K562 (cell line): ENCODE results near the gene ALDH3B2. TPM values are rescaled to one million over a fixed set of nuclear protein-coding genes. Genes with fewer than 3 reads are reported as not detected.
A peak's percentile ranks its signal among the peaks of the same experiment; 100 is the strongest.

Experiments
- BRCA1 ChIP-seq, 2 experiments: fragments of 450-650 bp in 1 of 2; sonication (generic) in 1 of 2; formaldehyde crosslinking in 1 of 2; IDR thresholded peaks; 2 replicates each; pipeline versions ENCODE4 v1.5.0 to v1.6.1; 2017 to 2020; ENCODE audit warnings: mild to moderate bottlenecking in 1 of 2, missing genetic modification reagents in 1 of 2
- CBFA2T3 ChIP-seq: fragments of 450-650 bp; IDR thresholded peaks from 2 replicates; pipeline ENCODE4 v1.6.1; 2017
- CBX5 ChIP-seq: IDR thresholded peaks from 2 replicates; pipeline ENCODE4 v1.6.1; 2014; ENCODE audit warnings: low read depth, borderline replicate concordance
- EHMT2 ChIP-seq: fragments of 450-650 bp; IDR thresholded peaks from 2 replicates; pipeline ENCODE4 v1.6.1; 2018; ENCODE audit warnings: antibody characterized with exemption
- ELK1 ChIP-seq: sonication (generic); formaldehyde crosslinking; IDR thresholded peaks from 2 replicates; pipeline ENCODE4 v1.8.1; 2022; ENCODE audit warnings: missing genetic modification reagents
- FUS ChIP-seq: fragments of 200-400 bp; formaldehyde crosslinking; optimal IDR thresholded peaks from 2 replicates; pipeline ENCODE3; 2017; ENCODE audit warnings: low read depth, low read length
- KLF13 ChIP-seq: fragments of 450-650 bp; IDR thresholded peaks from 2 replicates; pipeline ENCODE4 v1.6.1; 2016; ENCODE audit warnings: missing genetic modification characterization, low read depth, mild to moderate bottlenecking, missing compliant biosample characterization, moderate library complexity, borderline replicate concordance
- MTF1 ChIP-seq: fragments of 250-450 bp; sonication (Bioruptor Pico); IDR thresholded peaks from 2 replicates; pipeline ENCODE4 v1.9.0; 2021; ENCODE audit warnings: moderate library complexity, mild to moderate bottlenecking, inconsistent platforms, borderline replicate concordance
- NR3C1 ChIP-seq: sonication (generic); formaldehyde crosslinking; IDR thresholded peaks from 2 replicates; pipeline ENCODE4 v1.8.1; 2022; ENCODE audit warnings: missing genetic modification reagents
- NUFIP1 ChIP-seq: fragments of 450-650 bp; IDR thresholded peaks from 2 replicates; pipeline ENCODE4 v1.6.1; 2018; ENCODE audit not compliant: partially characterized antibody
- POLR3G ChIP-seq: IDR thresholded peaks from 2 replicates; pipeline ENCODE4 v1.6.1; 2011; ENCODE audit not compliant: insufficient read length, insufficient replicate concordance; ENCODE audit errors: extremely low read depth
- RREB1 ChIP-seq: fragments of 250-450 bp; sonication (Bioruptor Pico); IDR thresholded peaks from 2 replicates; pipeline ENCODE4 v1.4.0; 2020
- SRSF3 ChIP-seq: fragments of 200-400 bp; formaldehyde crosslinking; IDR thresholded peaks from 2 replicates; pipeline ENCODE4 v1.6.1; 2016; ENCODE audit warnings: mild to moderate bottlenecking, low read length, moderate library complexity; ENCODE audit not compliant: insufficient read depth
- TSHZ1 ChIP-seq: fragments of 250-450 bp; sonication (Bioruptor Pico); IDR thresholded peaks from 2 replicates; pipeline ENCODE4 v1.4.0; 2020; ENCODE audit warnings: mild to moderate bottlenecking, moderate library complexity
- XRCC5 ChIP-seq: fragments of 200-400 bp; formaldehyde crosslinking; IDR thresholded peaks from 2 replicates; pipeline ENCODE4 v1.6.1; 2017; ENCODE audit warnings: low read depth, mild to moderate bottlenecking, low read length
- ZBED1 ChIP-seq: IDR thresholded peaks from 2 replicates; pipeline ENCODE4 v1.6.1; 2014
- ZNF253 ChIP-seq: fragments of 250-450 bp; sonication (Bioruptor Pico); conservative IDR thresholded peaks from 2 replicates; pipeline ENCODE4 v1.6.1; 2021; ENCODE audit warnings: mild to moderate bottlenecking
- ZNF57 ChIP-seq: fragments of 450-650 bp; formaldehyde crosslinking; IDR thresholded peaks from 2 replicates; pipeline ENCODE4 v1.4.0; 2020; ENCODE audit warnings: mild to moderate bottlenecking, moderate library complexity
- polyA plus RNA-seq, 8 experiments: library from polyadenylated mRNA; depleted of rRNA in 4 of 8; stranded (reverse) in 5 of 8; unstranded in 3 of 8; fragments of >200 nt; fragmentation: Nextera tagmentation in 2 of 8; fragmentation: Illumina TruSeq in 1 of 8; extraction: Ambion mirVana in 2 of 8; extraction: Trizol in 1 of 8; gene quantifications; 2 replicates each; pipeline versions ENCODE4 v1.2.1 to v1.2.3, GENCODE V29; 2011 to 2014; ENCODE audit warnings: inconsistent platforms in 1 of 8, missing spikeins in 1 of 8
- total RNA-seq, 7 experiments: library from RNA; depleted of rRNA in 6 of 7; stranded (reverse); fragments of >200 nt in 6 of 7; fragmentation: Illumina TruSeq in 2 of 7; extraction: Trizol in 2 of 7; gene quantifications; 2 replicates each; pipeline versions ENCODE4 v1.2.1 to v1.2.3, GENCODE V29; 2011 to 2021; ENCODE audit warnings: low replicate concordance in 1 of 7

The ALDH3B2 gene
- total and polyA plus RNA-seq, 9 of the 15 experiments (the other 6 are each of a cell fraction or from before 2014, with no cell fraction given) = not detected

GRCh38 chr11:67629386-67630227 is 44.8 kb downstream of the ALDH3B2 start, which contains the start of gene NUDT8 (continued):
- TF ChIP-seq BRCA1 (IDR thresholded peaks at IDR 0.05) (no peak), BRCA1 (CRISPR knock-in tag; IDR thresholded peaks at IDR 0.05) (0 out of 2 replicates have a peak, but pooled peaks have one; percentile 82), ELK1 (CRISPR knock-in tag) (no peak), POLR3G (no peak), FUS (peak; percentile 11), NUFIP1 (no peak), ZNF253 (no peak), RREB1 (CRISPR knock-in tag) (no peak), KLF13 (tag) (peak; percentile 81; the same call in 1 of the 2 replicates), TSHZ1 (CRISPR knock-in tag) (no peak), XRCC5 (peak; percentile 94), NR3C1 (CRISPR knock-in tag) (peak; percentile 94), SRSF3 (no peak), EHMT2 (no peak), CBX5 (no peak), ZBED1 (peak; percentile 46; the same call in 1 of the 2 replicates), MTF1 (CRISPR knock-in tag) (no peak), CBFA2T3 (no peak), ZNF57 (CRISPR knock-in tag) (no peak)
